SU-DHL-6 (cell line): ENCODE measurements around the gene NUMB.
A peak's percentile ranks its signal among the peaks of the same experiment; 100 is the strongest.

Experiments
- H2AFZ ChIP-seq: fragments of 200-600 bp; sonication (generic); 2 replicates; pipeline ENCODE4 v1.6.1; 2014; ENCODE audit warnings: low read depth, mild to moderate bottlenecking, moderate library complexity, mixed read lengths, antibody characterized with exemption, low read length; ENCODE audit not compliant: severe bottlenecking
- H3F3A ChIP-seq: fragments of 200-600 bp; shearing (Covaris generic); 2 replicates; pipeline ENCODE4 v1.6.0; 2016; ENCODE audit warnings: antibody characterized with exemption, mild to moderate bottlenecking; ENCODE audit not compliant: insufficient read depth
- H3K27ac ChIP-seq: fragments of 200-600 bp; sonication (generic); 2 replicates; pipeline ENCODE4 v1.5.1; 2016; ENCODE audit warnings: low read depth, mild to moderate bottlenecking, low read length, moderate library complexity, mixed read lengths
- H3K27me3 ChIP-seq: fragments of 200-600 bp; sonication (generic), shearing (Covaris generic); 2 replicates; pipeline ENCODE4 v1.6.0; 2014; ENCODE audit warnings: mild to moderate bottlenecking, low read length
- H3K36me3 ChIP-seq: fragments of 200-600 bp; sonication (generic); 2 replicates; pipeline ENCODE4 v1.6.1; 2014; ENCODE audit warnings: mild to moderate bottlenecking, low read length, mixed read lengths
- H3K4me2 ChIP-seq: fragments of 300-600, 200-600 bp; shearing (Covaris generic), sonication (generic); 2 replicates; pipeline ENCODE4 v1.6.0; 2014; ENCODE audit warnings: low read length, low read depth, mild to moderate bottlenecking; ENCODE audit not compliant: poor library complexity, severe bottlenecking
- H3K4me3 ChIP-seq: fragments of 200-600 bp; sonication (generic); 2 replicates; pipeline ENCODE4 v1.5.1; 2014; ENCODE audit warnings: antibody characterized with exemption, low read length, mild to moderate bottlenecking, mixed read lengths; ENCODE audit not compliant: insufficient read depth, poor library complexity, severe bottlenecking
- H3K79me2 ChIP-seq: fragments of 200-600 bp; sonication (generic); 2 replicates; pipeline ENCODE4 v1.6.1; 2014; ENCODE audit warnings: mild to moderate bottlenecking, low read length, moderate library complexity; ENCODE audit not compliant: insufficient read depth
- H3K9ac ChIP-seq: fragments of 200-600 bp; sonication (generic); 2 replicates; pipeline ENCODE4 v1.7.0; 2014; ENCODE audit warnings: mild to moderate bottlenecking, low read length
- H3K9me2 ChIP-seq: fragments of 200-600 bp; sonication (generic); replicated peaks from 2 replicates; pipeline ENCODE4 v1.6.1; 2014; ENCODE audit warnings: low read length; ENCODE audit not compliant: insufficient read depth
- H3K9me3 ChIP-seq: fragments of 200-600 bp; sonication (generic); 2 replicates; pipeline ENCODE4 v1.6.1; 2014; ENCODE audit warnings: low read length, mixed read lengths; ENCODE audit not compliant: insufficient read depth
- H4K20me1 ChIP-seq: fragments of 200-600 bp; sonication (generic); 2 replicates; pipeline ENCODE4 v1.6.1; 2014; ENCODE audit warnings: low read depth, mild to moderate bottlenecking, antibody characterized with exemption, low read length, moderate library complexity, mixed read lengths
- CTCF ChIP-seq: fragments of 200-600 bp; sonication (generic); IDR thresholded peaks from one replicate; pipeline ENCODE4 v1.5.1; 2017; ENCODE audit warnings: antibody characterized with exemption, mild to moderate bottlenecking, low read length, moderate library complexity; ENCODE audit not compliant: insufficient read depth, poor library complexity, severe bottlenecking
- EZH2phosphoT487 ChIP-seq: fragments of 200-600 bp; sonication (generic), shearing (Covaris generic); conservative IDR thresholded peaks from 2 replicates; pipeline ENCODE4 v1.6.1; 2018; ENCODE audit warnings: mild to moderate bottlenecking, antibody characterized with exemption, low read length, moderate library complexity, mixed read lengths

NUMB gene

GRCh38 chr14:73474952-73475351, 16.6 kb upstream of the NUMB start:
- no peaks in the 10 kb centered on the region for H3K27me3 ChIP-seq
- no peaks in the 10 kb centered on the region for H3K9me2 ChIP-seq
- no peaks in the 10 kb centered on the region for H4K20me1 ChIP-seq
- H3F3A ChIP-seq = no peaks in the 10 kb centered on the region
- no peak overlapping the region for H3K27ac ChIP-seq
- TF ChIP-seq EZH2phosphoT487 = no peak
- TF ChIP-seq CTCF = no peak
- H3K4me2 ChIP-seq = no peak overlapping the region
- H3K79me2 ChIP-seq = no peaks in the 10 kb centered on the region
- no peaks in the 10 kb centered on the region for H3K9me3 ChIP-seq
- H3K36me3 ChIP-seq = no peaks in the 10 kb centered on the region
- H3K9ac ChIP-seq = no peak overlapping the region
- no peak overlapping the region for H3K4me3 ChIP-seq
- no peak overlapping the region for H2AFZ ChIP-seq

- peak; percentile 41 for TF ChIP-seq CTCF
- no peak for TF ChIP-seq EZH2phosphoT487
- H3K27ac ChIP-seq = no peak overlapping the region
- H3K9me2 ChIP-seq = no peaks in the 10 kb centered on the region
- H4K20me1 ChIP-seq = no peaks in the 10 kb centered on the region
- H3K36me3 ChIP-seq = no peaks in the 10 kb centered on the region
- H3K4me3 ChIP-seq = no peak overlapping the region
- no peaks in the 10 kb centered on the region for H3K27me3 ChIP-seq
- H3K9ac ChIP-seq = no peak overlapping the region
- H3K4me2 ChIP-seq = no peak overlapping the region
- no peaks in the 10 kb centered on the region for H3F3A ChIP-seq
- no peaks in the 10 kb centered on the region for H3K9me3 ChIP-seq
- H2AFZ ChIP-seq = no peak overlapping the region
- no peaks in the 10 kb centered on the region for H3K79me2 ChIP-seq
These were observed 14.1 kb upstream of the NUMB start for GRCh38 chr14:73472185-73473114.

GRCh38 chr14:73471582-73472184, 13.3 kb upstream of the NUMB start:
- H4K20me1 ChIP-seq = no peaks in the 10 kb centered on the region
- H2AFZ ChIP-seq = no peak overlapping the region
- H3F3A ChIP-seq = no peaks in the 10 kb centered on the region
- H3K4me2 ChIP-seq = no peak overlapping the region
- no peaks in the 10 kb centered on the region for H3K36me3 ChIP-seq
- TF ChIP-seq CTCF = no peak
- no peak for TF ChIP-seq EZH2phosphoT487
- H3K79me2 ChIP-seq = no peaks in the 10 kb centered on the region
- H3K4me3 ChIP-seq = no peak overlapping the region
- H3K9me3 ChIP-seq = no peaks in the 10 kb centered on the region
- no peak overlapping the region for H3K9ac ChIP-seq
- H3K9me2 ChIP-seq = no peaks in the 10 kb centered on the region
- no peak overlapping the region for H3K27ac ChIP-seq
- no peaks in the 10 kb centered on the region for H3K27me3 ChIP-seq
